HG03469 (cell line): ENCODE data around the gene CHD5.

Experiments
- ATAC-seq: cut with Tn5 transposase; IDR thresholded peaks from one replicate; pipeline ENCODE4 v1.9.1; 2021; ENCODE audit warnings: mild to moderate bottlenecking, moderate library complexity, moderate number of reproducible peaks; ENCODE audit not compliant: unreplicated experiment

Gene CHD5

DNA sequence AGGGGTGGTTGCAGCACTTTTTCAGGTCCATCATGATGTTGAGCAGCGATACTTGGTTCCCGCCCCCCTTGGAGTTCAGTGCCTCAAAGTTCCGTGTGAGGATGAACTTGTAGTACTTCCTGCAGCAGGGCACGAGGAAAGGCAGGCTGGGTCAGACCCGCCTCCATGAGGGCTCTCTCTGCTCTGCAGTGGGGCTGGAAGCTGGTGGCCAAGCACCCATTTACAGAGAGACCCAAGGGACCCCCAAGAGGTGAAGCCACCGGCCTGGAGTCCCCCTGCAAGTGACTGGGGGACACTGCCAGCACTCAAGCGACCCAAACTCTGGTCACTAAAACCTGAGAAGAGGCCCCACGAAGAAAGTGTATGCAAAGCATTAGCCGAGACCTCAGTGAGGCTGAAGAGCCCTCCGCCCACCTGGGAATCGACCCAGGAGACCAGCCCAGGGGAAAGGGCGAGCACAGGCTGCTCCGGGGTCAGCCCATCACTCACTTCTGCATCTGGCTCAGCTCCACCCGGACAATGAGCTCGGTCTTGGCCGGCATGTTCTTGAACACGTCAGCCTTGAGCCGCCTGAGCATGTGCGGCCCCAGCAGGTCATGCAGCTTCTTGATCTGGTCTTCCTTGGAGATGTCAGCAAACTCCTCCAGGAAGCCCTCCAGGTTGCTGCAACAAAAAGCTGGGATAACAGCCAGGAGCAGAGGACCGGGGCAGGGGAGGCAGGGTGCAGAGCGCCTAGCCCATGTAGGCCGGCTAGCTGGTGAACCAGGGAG lies 45.2 kb downstream of the CHD5 start:
- ATAC-seq: no peak

DNA sequence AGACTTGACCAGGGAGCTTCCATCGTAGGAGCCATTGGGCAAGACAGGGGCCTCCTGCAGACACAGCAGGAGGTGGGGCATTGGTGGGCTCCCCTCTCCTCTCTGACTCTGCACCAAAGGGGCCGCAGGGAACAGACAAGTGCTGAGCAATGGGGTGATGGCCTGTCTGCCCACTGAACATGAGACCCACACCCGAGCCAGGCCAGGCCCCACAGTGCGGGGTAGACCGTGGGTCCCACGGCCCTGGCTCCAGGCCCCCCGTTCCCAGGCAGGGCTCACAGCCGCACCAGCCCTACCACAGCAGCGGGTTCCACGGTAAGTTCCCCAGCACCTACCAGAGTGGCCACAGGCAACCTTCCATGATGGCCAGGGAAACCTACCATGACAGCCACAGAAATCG lies 45.9 kb downstream of the CHD5 start:
- no peak for ATAC-seq

DNA sequence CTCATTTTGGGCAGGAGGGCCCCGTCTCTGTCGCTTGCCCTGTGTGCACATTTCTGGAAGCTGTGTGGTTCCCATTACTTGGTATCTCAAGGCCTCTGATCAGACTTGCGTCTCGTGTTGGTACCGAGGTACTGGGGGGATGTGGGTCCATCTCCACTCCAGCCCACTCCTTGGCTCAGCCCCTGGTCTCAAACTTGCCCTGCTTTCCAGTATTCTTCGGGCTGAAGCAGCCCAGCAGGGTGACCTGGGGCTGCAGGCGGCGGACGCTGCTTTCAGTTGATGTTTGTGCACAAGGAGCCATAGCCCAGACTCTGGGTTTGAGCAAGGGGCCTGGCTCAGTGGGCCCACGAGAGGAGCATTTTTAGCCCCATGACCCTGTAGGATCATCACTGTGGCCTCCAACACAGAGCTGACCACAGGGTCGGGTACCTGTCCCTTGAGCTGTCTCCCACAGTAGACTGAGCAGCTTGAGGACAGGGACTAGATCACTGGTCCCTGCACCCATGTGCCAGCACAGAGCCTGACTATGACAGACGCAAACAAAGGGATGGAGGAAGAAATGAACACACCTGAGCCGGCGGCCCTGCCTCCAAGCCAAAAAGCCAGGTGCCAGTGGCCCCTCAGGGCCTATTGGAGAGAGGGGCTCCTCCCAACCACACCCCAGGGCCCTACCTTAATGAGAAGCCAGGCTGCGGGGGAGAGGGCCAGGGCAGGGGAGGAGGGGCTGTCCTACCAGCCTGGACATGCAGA lies 46.8 kb downstream of the CHD5 start:
- ATAC-seq: no peak

DNA sequence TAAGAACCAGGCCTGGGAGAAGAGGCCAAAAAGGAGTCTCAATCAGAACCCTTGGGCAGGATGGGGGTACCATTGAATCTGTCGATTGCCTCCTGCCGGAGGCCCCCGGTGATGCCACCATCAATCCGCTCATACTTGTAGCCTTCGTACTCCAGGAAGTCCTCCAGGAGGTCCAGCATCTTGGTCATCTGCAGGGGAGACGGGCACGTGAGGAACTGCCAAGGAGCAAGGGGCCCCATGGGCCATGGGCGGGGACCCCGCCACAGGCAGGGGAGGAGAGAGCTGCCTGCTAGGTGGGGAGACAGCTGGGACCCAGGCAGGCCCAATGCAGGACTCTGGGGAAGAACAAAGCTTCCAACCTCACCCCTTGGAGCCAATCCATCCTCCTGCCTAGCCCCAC lies 48.6 kb downstream of the CHD5 start:
- no peak for ATAC-seq

DNA sequence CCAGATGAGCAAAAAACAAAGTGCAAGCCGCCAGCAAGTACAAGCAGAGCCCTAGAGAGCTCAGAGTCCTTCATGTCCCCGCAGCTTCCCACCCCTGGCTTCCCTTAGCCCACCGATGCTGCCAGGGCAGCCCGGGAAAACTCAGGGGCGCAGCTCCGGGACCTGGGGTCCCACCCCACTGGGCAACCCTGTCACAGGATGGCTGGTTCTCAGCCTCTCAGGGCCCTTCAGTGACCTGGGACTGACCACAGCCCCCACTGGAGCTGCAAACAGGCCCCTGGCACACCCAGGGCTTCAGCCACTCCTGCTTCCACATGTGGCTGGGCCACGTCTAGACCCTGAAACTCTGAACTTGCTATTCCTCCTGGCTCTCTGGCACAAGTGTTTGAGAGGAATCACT lies 49.5 kb downstream of the CHD5 start:
- no peak for ATAC-seq

DNA sequence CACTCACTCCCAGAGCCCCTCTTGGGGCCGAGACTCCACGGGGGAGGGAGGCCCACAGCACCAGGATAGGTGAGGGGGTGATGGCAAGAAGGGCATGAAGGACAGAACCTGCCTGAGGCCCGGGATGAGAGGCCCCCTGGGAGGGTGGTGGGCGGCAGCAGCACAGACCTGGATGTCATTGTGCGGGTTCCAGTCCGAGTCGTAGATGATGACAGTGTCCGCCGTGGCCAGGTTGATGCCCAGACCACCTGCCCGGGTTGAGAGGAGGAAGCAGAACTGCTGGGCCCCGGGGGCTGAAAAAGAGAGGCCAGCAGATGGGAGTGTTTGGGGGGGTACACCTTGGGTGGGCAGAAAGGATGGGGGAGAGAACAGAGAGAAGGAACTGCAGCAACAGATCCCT lies 50.1 kb downstream of the CHD5 start:
- ATAC-seq: no peak

DNA sequence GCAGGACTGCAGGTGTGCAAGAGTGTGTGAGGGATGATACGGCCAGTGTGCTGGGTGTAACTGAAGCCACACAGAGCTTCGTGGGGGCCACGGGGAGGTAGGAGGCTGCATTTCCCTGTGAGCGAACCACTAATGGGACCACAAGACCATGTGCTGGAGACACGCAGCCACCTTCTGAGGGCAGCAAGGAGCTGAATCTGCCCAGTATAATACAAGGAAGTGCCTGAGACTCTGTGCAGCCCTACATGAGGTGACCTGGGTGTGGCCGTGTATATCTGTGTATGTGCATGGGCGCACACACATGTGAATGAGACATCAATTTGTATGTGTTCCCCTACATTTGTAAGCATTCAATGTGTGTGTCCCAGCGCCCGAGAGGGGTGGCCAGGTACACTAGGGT lies 50.8 kb downstream of the CHD5 start:
- ATAC-seq: no peak

DNA sequence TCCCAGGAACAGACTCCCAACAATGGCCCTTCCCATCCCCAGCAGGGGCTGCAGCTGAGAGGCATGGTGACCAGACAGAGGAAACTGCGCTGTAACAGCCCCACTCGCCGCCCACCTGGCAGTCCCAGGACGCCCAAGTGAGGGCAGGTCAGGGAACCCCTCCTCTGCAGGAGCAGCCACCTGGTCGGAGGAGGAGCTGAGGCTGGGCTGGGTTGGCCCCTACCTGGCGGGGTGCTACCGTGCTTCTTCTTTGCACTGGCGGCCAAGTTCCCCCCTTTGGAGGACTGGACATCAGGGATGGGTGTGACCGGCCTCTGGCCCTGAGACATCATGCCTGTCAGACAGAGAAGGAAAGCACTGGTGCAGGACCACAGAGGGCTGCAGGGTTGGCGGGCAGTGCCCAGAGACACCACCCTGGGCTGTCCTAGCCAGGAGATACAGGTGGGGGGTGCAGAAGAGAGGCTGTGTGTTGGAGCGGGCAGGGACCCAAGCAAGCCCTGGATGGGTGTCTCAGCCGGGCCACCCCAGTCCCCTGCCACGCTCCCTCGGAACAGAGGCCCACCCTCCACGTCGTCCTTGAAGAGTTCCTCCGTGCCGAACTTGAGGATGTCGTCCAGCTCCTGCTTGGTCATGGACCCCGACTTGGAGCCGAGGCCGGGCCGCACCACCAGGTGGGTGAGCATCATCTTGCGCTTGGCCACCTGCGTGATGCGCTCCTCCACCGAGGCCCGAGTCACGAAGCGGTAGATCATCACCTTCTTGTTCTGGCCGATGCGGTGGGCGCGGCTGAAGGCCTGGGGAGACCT lies 51.6 kb downstream of the CHD5 start:
- ATAC-seq: no peak

DNA sequence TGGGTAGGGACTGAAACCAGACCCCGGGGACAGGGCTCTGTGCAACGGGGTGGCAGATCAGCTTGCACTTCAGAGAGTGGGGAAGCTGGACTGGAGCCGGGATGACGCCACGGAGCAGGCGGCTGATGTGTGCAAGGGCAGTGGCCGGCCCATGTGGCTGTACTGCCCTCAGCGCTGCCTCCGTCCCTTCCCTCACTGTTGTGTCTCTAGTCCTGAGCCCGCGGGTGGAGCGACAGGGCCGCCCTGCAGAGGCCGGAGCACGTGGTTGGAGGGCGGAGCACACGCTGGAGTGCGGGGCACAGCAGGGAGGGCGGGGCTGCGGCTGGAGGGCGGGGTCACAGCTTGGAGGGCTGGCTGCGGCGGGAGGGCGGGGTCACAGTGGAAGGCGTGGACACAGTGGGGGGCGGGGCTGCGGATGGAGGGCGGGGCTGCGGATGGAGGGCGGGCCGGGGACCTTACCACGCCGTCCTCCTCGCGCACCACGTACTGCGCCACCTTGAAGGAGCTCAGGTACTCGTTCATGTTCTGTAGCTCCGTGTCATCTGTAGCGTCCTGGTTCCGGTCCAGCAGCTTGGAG lies 52.4 kb downstream of the CHD5 start:
- no peak for ATAC-seq

DNA sequence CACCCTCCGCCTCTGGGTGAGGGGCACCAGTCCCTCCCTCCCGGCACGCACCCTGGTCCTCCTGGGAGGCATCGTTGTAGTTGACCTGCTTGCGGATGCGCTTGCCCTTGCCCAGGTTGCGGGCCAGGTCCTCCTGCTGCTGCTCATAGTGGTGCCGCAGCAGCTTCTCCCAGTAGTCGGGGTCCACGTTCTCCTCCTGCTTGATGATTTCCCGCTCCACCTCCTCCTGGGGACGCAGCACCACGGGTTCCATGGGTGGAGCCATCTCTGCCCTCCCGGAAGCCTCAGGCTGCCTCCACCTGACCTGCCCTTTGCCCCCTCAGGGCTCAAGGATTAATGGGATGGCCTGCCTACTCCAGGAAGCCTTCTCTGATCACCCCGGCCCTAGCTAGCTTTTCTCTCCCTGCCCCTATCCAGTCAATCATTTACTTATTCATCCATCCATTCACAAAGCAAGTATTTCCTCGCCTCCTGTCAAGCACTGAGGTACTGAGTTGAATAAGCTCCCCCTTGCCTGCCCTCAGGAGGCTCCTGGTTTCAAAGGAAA lies 53.5 kb downstream of the CHD5 start:
- no peak for ATAC-seq

DNA sequence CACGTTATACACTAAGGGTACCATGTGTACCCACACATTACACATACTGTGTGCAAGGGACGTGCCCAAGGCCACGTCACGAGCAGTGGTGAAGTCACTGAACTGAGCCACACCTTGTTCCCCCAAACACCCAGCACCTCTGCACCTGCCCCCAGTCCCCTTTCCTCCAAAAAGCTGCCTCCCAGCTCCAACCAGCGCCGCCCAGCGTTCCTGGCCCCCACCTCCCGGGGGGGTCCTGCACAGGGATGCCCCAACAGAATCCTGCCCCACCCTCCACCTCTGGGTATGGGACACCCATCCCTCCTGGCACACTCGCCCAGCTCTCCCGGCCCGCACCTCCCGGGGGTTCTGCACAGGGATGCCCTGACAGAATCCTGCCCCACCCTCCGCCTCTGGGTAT lies 54.1 kb downstream of the CHD5 start:
- ATAC-seq: no peak

DNA sequence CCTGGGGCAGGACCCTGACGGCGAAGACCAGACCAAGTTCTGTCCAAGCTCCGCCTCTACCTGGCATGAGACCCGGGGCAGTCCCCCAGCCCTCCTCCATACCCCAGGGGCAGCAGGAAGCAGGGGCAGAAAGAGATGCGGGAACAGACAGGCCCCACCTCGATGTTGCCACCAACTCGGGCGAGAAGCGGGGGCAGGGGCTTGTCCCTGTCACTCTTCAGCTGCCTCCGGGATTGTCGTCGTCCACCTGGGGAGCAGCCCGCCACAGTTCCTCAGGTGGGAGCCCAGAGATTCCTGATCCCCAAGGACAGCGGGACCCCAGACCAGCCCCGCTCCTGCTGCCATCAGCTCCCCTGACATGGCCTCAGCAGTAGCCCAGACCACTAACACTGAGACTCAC lies 54.8 kb downstream of the CHD5 start:
- no peak for ATAC-seq

DNA sequence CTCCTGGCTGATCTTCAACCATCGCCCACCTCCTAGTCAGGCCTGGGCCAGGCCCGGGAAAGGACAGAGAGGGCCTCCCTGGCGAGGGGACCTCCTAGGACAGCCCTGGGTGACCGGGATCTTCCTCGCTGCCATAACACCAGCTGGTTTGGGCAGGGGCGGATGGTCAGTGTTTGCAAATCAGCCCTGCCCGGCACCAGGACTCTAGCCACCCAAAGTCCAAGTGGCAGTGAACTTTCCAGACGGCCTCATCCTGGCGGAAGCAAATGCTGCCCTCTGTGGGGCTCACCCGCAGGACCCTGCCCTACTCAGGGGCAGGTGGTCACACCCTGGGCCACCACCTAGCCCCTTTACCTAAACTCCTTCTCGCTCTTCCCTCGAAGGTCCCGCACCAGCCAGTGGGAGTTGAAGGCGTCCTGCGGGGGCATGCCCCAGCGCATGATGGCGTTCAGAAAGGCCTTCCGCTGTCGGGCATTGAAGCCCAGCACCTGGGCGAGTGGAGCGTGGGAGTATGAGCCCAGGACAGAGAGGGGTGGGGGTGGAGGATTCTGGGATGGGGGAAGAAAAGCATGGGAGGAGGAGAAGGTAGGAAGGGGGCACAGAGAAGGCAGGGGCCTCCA lies 55.3 kb downstream of the CHD5 start:
- ATAC-seq: no peak

DNA sequence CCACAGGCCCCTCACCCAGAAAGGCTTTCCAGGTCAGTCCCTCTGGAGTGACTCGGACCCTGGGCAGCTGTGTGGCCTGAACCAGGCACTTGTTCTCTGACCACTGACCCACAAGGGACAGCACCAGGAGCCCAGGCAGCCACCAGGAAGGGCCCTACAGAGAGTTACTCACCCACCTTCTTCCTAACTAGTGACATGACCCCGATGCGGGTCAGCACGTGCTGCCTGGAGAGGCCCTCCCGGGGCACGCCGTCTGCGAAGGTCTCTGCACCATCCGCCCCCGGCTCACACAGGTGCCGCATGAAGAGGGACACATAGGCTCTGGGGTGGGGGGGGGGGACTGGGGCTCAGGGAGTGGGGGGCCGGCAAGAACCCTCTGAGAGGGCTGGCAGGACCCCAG lies 55.8 kb downstream of the CHD5 start:
- no peak for ATAC-seq

DNA sequence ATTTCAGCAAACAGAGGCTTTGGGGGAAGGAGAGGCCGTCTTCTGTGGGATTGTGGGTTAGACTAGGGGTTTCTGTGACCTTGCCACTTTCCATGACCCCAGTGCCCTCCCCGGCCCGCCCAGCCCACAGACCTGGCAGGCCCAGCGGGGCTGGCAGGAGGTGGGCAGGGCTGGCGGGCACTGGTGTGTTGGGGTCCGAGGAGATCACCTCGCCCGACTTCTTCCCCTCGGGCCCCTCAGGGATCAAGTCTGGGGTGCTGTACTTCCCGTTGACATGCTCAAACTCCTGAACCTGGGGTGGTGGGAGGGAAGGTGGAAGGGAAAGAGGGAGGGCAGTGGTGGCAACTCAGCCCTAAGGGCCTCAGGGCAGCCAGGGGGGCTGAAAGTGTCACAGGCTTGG lies 56.3 kb downstream of the CHD5 start:
- no peak for ATAC-seq

DNA sequence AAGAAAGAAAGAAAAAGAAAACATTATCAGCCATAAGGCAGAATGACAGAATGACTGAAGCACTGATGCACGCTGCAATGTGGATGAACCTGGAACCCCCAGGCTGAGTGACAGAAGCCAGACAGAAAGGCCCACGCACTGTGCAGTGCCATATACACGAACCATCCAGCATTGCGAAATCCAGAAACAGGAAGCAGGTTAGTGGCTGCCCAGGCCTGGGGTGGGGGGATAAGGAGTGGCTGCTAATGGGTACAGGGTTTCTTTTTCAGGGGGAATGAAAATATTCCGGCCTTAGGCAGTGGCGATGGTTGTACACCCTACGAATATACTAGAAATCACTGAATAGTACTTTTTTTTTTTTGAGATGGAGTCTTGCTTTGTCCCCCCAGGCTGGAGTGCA lies 57.0 kb downstream of the CHD5 start:
- ATAC-seq: no peak

DNA sequence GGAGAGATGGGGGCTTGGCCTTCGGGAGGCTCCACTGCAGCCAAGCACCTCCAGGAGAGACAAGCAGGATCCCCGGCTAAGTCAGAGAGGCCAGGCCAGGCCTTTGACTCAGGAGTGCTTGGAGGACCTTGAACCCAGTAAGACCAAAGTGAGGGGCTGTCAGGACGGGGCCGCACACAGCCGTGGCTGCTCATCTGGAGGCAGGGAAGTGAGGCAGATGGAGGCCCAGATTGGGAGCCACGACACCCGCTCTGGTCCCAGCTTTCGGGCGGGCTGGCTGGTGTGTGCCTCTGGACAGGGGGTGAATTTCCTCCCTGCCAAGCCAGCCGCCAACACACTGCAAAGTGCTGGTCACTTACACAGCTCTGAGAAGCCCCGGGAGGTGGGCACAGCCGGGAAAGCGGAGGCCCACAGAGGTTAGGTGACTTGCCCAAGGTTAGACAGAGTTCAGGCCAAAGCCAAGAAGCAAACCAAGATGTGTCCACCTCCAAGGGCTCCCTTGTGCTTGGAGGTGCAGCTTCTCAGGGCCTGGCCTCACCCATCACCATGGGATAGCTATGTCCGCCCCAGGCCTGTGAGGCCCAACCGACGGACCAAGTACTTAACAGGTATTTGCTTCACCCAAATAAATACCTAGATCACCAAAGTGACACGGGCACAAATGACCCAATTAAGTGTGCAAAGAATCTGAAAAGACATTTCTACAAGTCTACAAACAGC lies 58.3 kb downstream of the CHD5 start:
- no peak for ATAC-seq

DNA sequence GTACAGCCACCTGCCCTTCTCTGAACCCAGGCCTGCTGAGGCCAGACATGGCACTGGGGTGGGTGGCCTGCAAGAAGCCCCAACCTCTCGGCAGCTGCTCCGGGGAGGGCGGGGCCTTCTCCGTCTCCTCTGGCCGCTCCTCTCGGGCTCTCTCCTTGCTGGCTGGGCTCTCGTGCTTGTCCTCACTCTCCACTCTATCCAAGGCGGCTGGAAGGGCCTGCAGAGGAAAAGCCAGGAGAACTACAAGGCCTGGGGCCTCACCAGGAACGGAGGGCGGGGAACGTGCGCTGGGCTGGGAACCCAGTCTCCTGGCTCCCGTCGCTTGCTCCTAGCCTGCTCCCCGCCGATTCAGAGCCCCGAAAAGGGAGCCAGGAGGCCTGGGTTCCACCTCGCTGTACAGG lies 59.1 kb downstream of the CHD5 start:
- ATAC-seq: no peak

DNA sequence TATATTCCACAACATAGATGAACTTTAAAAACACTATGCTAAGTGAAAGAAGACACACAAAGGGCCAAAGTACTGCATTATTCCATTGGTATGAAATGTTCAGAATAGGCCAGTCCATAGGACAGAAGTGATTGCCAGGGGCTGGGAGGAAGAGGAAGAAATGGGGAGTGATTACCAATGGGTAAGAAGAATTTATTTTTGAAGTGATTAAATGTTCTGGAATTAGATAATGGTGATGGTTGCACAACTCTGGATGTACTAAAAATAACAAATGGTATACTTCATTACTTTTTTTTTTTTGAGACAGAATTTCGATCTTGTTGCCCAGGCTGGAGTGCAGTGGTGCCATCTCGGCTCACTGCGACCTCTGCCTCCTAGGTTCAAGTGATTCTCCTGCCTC lies 61.7 kb downstream of the CHD5 start:
- ATAC-seq: no peak

DNA sequence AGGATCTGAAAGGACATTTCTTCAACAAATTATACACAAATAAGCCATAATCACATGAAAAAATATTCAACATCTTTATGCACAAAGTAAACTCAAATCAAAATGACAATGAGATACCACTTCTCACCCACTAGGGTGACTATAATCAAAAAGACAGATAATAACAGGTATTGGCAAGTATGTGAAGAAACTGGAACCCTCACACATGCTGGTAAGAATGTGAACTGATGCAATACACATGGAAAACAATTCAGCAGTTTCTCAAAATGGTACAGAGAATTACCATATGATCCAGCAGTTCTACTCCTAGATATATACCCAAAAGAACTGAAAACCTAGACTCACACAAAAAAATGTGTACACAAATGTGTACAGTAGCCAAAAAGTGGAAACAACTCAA lies 62.5 kb downstream of the CHD5 start:
- ATAC-seq: no peak
